ENCODE measurements around the gene HDAC2. TPM values are rescaled to one million over a fixed set of nuclear protein-coding genes. Genes with fewer than 3 reads are reported as not detected.

The HDAC2 gene
- total RNA-seq, 2 donors from 2014 or later: 29.9 to 49.5 TPM

- Histone ChIP-seq H3K9me3 (no peaks in the 10 kb centered on the region), H3K4me1 (ENCODE audit: control insufficient read depth in 1 of 2, low read depth in 2 of 2) (peaks cover 0 to 6% of the 10 kb centered on the region in 2 donors), H3K27me3 (replicated peaks; ENCODE audit: insufficient read depth) (no peaks in the 10 kb centered on the region), H3K27ac (no peak overlapping the region), H3K36me3 (no peaks in the 10 kb centered on the region), H3K4me3 (no peak overlapping the region)
- no peak for TF ChIP-seq CTCF (IDR thresholded peaks at IDR 0.05)
- ATAC-seq (ENCODE audit: insufficient number of reproducible peaks, low FRiP score, low read depth) (no peak), DNase-seq (ENCODE audit: low spot score) (no peak)
These were observed 38.2 kb upstream of the HDAC2 start for GRCh38 chr6:114009192-114009591.

DNA sequence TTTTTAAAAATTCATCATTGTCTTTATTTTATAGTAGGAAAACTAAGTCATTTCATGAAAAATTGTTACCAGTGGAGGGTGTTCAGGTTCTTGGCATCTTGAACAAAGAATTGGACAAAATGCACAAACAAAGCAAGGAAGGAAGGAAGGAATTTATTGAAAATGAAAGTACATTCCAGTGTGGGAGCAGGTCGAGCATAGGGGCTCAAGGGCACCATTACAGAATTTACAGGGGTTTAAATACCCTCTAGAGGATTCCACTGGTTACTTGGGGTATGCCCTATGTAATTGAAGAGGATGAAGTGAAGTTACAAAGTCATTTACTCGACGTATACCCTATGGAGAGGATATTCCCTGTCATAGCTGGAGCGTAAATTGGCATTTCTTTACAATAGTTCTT, 37.4 kb upstream of the HDAC2 start:
- peak overlapping the region; percentile 58 for H3K4me3 ChIP-seq
- H3K9me3 ChIP-seq: no peaks in the 10 kb centered on the region
- H3K27ac ChIP-seq: no peak overlapping the region
- TF ChIP-seq CTCF (IDR thresholded peaks at IDR 0.05): no peak
- H3K27me3 ChIP-seq (replicated peaks; ENCODE audit: insufficient read depth): no peaks in the 10 kb centered on the region
- DNase-seq (ENCODE audit: low spot score) (no peak), ATAC-seq (ENCODE audit: insufficient number of reproducible peaks, low FRiP score, low read depth) (no peak)
- no peaks in the 10 kb centered on the region for H3K36me3 ChIP-seq
- H3K4me1 ChIP-seq (ENCODE audit: control insufficient read depth in 1 of 2, low read depth in 2 of 2): peaks cover 0 to 6% of the 10 kb centered on the region in 2 donors

- Histone ChIP-seq H3K4me3 (no peak overlapping the region), H3K27me3 (replicated peaks; ENCODE audit: insufficient read depth) (no peaks in the 10 kb centered on the region), H3K4me1 (ENCODE audit: control insufficient read depth in 1 of 2, low read depth in 2 of 2) (peaks cover 0 to 6% of the 10 kb centered on the region in 2 donors), H3K9me3 (no peaks in the 10 kb centered on the region), H3K27ac (no peak overlapping the region), H3K36me3 (no peaks in the 10 kb centered on the region)
- TF ChIP-seq CTCF (IDR thresholded peaks at IDR 0.05): no peak
- DNase-seq (ENCODE audit: low spot score) (no peak), ATAC-seq (ENCODE audit: insufficient number of reproducible peaks, low FRiP score, low read depth) (no peak)
These were observed 36.6 kb upstream of the HDAC2 start for GRCh38 chr6:114007516-114007915.

DNA sequence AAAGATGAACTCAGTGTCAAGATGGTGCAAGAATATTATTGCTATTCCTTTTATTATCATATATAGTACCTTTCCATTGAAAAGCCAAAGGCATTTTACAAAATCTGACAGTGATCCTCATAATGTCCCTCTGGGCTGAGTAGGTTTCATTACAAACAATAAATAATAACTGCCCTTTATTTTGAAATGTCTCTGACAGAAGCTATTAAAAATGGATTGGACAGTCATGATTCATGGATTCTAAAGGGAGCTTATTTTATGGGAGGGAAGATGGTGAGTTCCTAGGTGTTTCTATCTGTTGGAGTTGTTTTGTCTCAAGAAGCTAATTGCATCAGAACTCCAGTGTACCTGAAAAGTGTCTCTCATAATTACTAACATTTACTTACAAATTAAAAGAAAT, 30.4 kb upstream of the HDAC2 start:
- H3K27me3 ChIP-seq (replicated peaks; ENCODE audit: insufficient read depth): no peaks in the 10 kb centered on the region

DNA sequence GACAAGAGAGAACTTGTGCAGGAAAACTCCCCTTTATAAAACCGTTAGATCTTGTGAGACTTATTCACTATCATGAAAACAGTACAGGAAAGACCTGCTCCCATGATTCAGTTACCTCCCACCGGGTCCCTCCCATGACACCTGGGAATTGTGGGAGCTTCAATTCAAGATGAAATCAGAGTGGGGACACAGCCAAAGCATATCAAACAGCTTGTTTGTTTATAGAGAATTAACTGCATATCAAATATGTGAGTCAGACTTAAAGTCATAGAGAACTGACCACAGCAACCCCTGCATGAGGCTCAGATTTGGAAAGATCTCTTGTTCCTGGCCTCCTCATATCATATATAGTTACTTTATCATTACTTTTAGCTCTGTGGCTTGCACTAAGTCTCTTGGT, 29.1 kb upstream of the HDAC2 start:
- Histone ChIP-seq H3K4me1 (ENCODE audit: control insufficient read depth in 1 of 2, low read depth in 2 of 2) (peaks cover 6 to 31% of the 10 kb centered on the region in 2 donors), H3K4me3 (no peak overlapping the region), H3K36me3 (no peaks in the 10 kb centered on the region), H3K27ac (no peak overlapping the region), H3K9me3 (no peaks in the 10 kb centered on the region), H3K27me3 (replicated peaks; ENCODE audit: insufficient read depth) (no peaks in the 10 kb centered on the region)
- no peak for DNase-seq (ENCODE audit: low spot score)
- no peak for ATAC-seq (ENCODE audit: insufficient number of reproducible peaks, low FRiP score, low read depth)
- no peak for TF ChIP-seq CTCF (IDR thresholded peaks at IDR 0.05)

More for the DNA sequence above, 30.4 kb upstream of the HDAC2 start:
- no peaks in the 10 kb centered on the region for H3K36me3 ChIP-seq
- H3K4me1 ChIP-seq (ENCODE audit: control insufficient read depth in 1 of 2, low read depth in 2 of 2): peaks cover 5 to 18% of the 10 kb centered on the region in 2 donors
- no peaks in the 10 kb centered on the region for H3K9me3 ChIP-seq
- no peak overlapping the region for H3K4me3 ChIP-seq
- DNase-seq (ENCODE audit: low spot score) (no peak), ATAC-seq (ENCODE audit: insufficient number of reproducible peaks, low FRiP score, low read depth) (no peak)
- no peak for TF ChIP-seq CTCF (IDR thresholded peaks at IDR 0.05)
- H3K27ac ChIP-seq: no peak overlapping the region

All from thoracic aorta (tissue), 2 donors.